ENCODE measurements around the gene MLLT6. TPM values are rescaled to one million over a fixed set of nuclear protein-coding genes. Genes with fewer than 3 reads are reported as not detected.

The MLLT6 gene
- total RNA-seq, 4 donors from 2014 or later, result 46.1 to 85.0 (median 54.0) TPM

GRCh38 chr17:38660097-38661025 is 44.7 kb upstream of the MLLT6 start:
- intact Hi-C loops (cut with DNase I; ENCODE audit: low total_unique reads), result loop anchor here (10.0 kb wide), 1 partner anchor 146 kb away; no protein-coding TSS in a partner anchor
- no peak overlapping the region for H3K4me3 ChIP-seq (ENCODE audit: low read depth, poor library complexity, severe bottlenecking)
- 71 to 73% methylated on average over 16 of the region's 16 CpGs for WGBS, 2 donors
- DNase-seq (ENCODE audit: low spot score in 2 of 2), result no peak
- TF ChIP-seq POLR2A (IDR thresholded peaks at IDR 0.05) (no peak), CTCF (IDR thresholded peaks at IDR 0.05) (no peak)

GRCh38 chr17:38663125-38663751 is 41.8 kb upstream of the MLLT6 start:
- intact Hi-C loops (cut with DNase I; ENCODE audit: low total_unique reads), result loop anchor here (10.0 kb wide), 1 partner anchor 148 kb away; no protein-coding TSS in a partner anchor
- no peak overlapping the region for H3K4me3 ChIP-seq (ENCODE audit: low read depth, poor library complexity, severe bottlenecking)
- no peak for DNase-seq (ENCODE audit: low spot score in 2 of 2)
- TF ChIP-seq POLR2A (IDR thresholded peaks at IDR 0.05) (no peak), CTCF (IDR thresholded peaks at IDR 0.05) (no peak)
- 31 to 48% methylated on average over 8 to 9 of the region's 9 CpGs for WGBS, 2 donors

GRCh38 chr17:38663964-38664644 is 41.0 kb upstream of the MLLT6 start:
- intact Hi-C loops (cut with DNase I; ENCODE audit: low total_unique reads), result loop anchor here (10.0 kb wide), 1 partner anchor 149 kb away; no protein-coding TSS in a partner anchor
- 77 to 78% methylated on average over 9 of the region's 9 CpGs for WGBS, 2 donors
- no peak for DNase-seq (ENCODE audit: low spot score in 2 of 2)
- TF ChIP-seq CTCF (IDR thresholded peaks at IDR 0.05) (no peak), POLR2A (IDR thresholded peaks at IDR 0.05) (no peak)
- H3K4me3 ChIP-seq (ENCODE audit: low read depth, poor library complexity, severe bottlenecking), result no peak overlapping the region

- intact Hi-C loops (cut with DNase I; ENCODE audit: low total_unique reads), result loop anchor here (10.0 kb wide), 1 partner anchor 152 kb away; no protein-coding TSS in a partner anchor
- DNase-seq (ENCODE audit: low spot score in 2 of 2), result peak; percentile 43 to 89
- 34 to 35% methylated on average over 7 of the region's 7 CpGs for WGBS, 2 donors
These were observed 37.8 kb upstream of the MLLT6 start for GRCh38 chr17:38667099-38667786.

More at GRCh38 chr17:38667099-38667786, 37.8 kb upstream of the MLLT6 start:
- TF ChIP-seq POLR2A (IDR thresholded peaks at IDR 0.05) (no peak), CTCF (IDR thresholded peaks at IDR 0.05) (peak in 1 of 3 donors; percentile 86)
- H3K4me3 ChIP-seq (ENCODE audit: low read depth, poor library complexity, severe bottlenecking), result no peak overlapping the region

All from lower leg skin (tissue), 4 donors.